SK-N-DZ (cell line): Measurements from ENCODE around the gene POU2F1.

Source experiments
- DNase-seq: peaks from one replicate; pipeline ENCODE4 v3.0.0-alpha.2; 2015; ENCODE audit warnings: low spot score

Gene POU2F1

DNA sequence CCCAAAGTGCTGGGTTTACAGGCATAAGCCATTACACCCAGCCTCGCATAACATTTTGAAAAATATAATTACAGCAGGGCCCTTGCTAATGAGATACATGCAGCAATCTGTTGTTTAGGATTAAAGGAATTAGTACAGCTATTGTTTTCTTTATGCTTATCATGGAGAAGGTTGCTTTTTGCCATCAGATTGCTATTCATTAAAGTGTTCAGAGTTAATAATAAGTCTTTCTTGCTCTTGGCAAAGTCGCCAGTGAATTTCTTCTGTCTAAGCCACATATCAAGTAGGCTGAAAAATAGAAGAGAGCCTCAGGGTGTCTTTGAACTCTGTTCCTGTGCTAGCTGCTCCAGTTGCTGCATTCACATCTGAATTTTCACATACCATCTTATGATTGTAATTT, 144.1 kb downstream of the POU2F1 start:
- DNase-seq, result no peak

GRCh38 chr1:167365360-167365759, 144.7 kb downstream of the POU2F1 start:
- DNase-seq, result no peak

GRCh38 chr1:167367705-167368104, 147.0 kb downstream of the POU2F1 start:
- no peak for DNase-seq

DNA sequence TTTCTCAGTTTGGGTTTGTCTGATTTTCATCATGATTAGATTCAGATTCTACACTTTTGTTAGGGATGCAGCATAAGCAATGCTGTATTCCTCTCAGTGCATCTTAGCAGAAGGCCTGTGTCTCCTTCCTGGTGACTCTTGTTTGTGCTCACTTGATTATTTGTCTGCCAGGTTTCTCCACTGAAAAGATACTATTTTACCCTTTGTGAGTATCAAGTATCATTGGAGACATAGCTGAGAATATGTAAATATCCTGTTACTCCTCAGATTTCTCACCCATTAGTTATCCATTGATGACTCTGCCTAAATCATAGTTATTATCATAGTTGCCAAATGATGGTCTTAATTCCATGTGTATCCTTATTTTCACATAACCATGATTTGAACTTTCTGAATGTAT, 148.5 kb downstream of the POU2F1 start:
- no peak for DNase-seq

DNA sequence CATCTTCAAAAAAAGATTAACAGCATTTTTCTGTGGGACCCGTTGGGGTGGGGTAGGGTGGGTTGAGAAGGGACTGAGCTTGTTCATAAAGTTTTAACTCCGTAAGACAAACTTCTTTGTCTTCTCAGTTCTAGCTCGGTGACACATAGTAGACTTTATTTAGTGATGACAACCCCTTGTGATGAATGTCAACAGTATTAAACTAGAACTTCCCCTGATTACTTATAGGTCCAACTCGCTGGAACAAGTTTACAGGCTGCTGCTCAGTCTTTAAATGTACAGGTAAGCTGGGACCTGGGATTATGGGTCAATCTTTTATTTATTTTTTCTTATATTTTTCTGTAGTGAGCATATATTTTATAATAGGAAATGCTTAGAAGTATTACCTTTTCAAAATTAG, 149.2 kb downstream of the POU2F1 start:
- no peak for DNase-seq

DNA sequence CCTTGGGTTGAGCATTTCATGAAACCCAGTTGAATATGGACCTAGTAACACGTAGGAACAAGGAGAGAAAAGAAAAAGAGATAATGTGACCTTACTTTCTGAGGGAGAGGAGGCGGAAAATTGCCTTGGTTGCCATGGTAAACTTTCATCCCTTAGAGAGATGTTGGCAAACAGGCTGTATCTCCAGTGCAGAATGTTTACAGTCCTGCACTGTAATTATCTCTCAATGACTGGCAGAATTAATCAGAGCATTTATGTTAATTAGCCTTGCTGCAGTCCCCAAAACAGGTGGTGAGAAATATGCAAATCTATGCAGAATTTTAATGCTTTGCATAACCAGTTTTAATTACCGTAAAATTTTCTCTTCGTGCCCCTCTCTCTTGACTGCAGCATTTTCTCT, 150.3 kb downstream of the POU2F1 start:
- no peak for DNase-seq

DNA sequence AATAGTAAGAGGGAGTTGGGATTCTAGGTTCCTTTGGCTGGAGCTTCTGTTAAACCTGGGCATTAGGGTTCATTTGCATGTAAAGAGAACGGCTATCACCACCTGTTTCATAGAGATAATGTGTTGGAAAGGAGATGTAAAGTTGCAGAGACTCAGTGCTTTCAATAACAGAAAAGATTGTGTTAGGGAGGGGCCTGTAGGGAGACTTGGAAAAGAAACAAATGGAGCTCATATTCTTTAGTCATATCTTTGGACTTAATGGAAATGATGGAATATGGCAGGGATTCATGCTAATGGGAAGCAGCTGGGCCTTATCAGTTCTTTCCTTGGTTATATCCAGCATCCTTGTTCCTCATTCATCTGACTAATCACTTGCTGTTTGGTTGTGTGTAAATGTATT, 152.7 kb downstream of the POU2F1 start:
- no peak for DNase-seq

DNA sequence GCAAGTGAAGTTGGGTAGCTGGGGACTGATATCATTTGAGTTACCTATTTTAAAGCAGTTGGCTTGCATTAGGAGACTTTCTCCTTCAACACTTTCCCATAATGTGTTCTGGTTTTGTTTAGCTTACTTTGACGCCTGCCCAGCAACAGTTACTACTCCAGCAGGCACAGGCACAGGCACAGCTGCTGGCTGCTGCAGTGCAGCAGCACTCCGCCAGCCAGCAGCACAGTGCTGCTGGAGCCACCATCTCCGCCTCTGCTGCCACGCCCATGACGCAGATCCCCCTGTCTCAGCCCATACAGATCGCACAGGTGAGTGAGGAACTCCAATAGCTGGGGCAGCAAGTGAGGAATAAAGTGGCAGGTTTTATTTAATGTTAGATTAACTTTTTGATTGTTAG, 153.3 kb downstream of the POU2F1 start:
- no peak for DNase-seq

GRCh38 chr1:167375949-167376348, 155.3 kb downstream of the POU2F1 start:
- DNase-seq, result no peak

DNA sequence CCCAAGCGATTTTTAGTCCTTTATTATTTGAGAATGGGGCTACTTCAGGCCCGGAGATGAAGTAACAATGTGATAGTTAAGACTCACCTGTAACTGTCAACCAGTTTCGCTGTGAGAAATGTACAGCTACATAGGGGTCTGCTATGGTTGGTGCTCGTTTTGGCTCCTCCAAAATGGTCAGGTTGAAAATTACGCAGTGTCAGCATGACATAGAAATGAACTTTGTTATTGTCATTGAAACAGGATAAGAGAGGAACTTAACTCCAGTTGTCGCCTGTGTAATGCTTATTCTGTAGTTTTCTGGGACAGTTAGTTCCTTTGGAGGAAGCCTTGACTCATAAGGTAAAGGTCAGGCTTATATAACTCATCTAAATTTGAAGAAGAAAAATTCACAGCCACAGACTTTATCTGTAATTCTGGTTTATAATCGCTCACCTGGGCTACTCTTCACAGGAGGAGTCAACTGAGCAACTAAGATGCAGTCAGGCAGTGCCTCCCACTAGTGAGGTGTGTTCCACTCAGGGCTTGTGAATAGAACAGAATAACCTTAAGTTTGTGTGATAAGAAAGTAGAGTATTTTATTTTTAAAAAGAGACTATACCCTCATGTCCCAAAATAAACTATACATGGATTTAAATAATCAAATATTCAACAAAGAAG, 166.7 kb downstream of the POU2F1 start:
- no peak for DNase-seq

DNA sequence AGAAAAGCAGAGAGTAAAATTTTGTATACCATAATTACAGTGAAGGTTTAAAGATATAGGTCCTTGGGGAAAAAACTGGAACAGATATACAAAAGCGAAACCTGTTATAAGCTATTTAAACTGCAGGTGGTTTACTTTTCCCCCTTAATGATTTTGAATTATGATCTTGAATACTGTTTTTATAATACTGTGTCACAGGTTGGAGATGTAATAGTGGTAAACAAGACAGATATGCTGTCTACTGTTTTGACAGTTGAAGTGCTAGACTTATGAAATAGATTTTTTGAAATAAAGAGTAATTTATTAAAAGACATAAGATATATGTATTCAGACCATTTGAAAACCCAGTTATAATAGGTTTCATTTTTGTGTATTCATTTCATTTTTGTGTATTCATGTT, 168.3 kb downstream of the POU2F1 start:
- DNase-seq, result no peak

DNA sequence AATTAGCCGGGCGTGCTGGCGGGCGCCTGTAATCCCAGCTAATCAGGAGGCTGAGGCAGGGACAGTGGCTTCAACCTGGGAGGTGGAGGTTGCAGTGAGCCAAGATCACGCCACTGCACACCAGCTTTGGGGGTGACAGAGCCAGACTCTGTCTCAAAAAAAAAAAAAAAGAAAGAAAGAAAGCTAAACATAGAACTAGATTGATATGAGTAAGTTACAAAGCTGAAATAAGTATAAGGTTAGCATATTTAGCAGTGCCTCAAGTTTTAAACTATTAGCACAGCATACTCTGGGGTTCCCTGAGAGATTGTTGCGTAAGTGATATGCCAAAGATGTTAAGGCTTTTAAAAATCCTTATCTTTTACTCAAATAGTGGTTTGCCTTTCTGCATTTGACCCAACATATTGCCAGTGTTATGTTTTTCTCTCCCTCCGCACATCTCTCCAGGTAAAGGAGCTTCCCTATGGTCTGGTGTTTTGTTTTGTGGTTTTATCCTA, 171.6 kb downstream of the POU2F1 start:
- DNase-seq, result no peak

DNA sequence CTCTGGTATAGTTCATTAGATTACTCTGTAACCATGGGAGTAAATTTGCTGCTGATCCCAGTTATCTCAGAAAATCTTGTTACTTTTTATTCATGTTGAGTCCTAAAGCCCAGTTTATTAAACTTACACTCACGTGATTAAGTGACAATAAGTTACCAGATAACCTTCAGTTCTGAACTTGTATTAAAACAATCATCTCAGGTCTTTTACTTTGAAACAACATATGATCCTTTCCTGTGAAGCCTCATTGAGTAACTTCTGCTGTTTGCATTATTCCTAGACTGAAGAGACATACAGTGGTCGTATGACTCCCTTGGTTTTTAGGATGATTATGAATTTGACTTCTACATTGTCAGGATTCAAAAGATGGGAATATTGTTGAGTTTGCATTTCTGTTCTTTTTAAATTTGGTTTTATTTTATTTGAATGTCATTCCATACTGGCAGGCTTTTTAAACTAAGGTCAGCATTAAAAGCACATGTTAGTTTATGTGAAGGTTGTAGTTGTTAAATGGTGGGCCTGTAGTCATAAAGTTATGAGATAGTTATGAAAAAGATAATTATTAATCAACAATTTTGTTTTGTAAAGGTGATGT, 179.8 kb downstream of the POU2F1 start:
- no peak for DNase-seq

- DNase-seq, result peak; percentile 28
Observed at GRCh38 chr1:167401260-167401873, 180.7 kb downstream of the POU2F1 start.

GRCh38 chr1:167404161-167404888, 183.6 kb downstream of the POU2F1 start:
- DNase-seq, result no peak

GRCh38 chr1:167404908-167405307, 184.2 kb downstream of the POU2F1 start:
- DNase-seq, result no peak

GRCh38 chr1:167408355-167408754, 187.7 kb downstream of the POU2F1 start:
- DNase-seq, result no peak

- no peak for DNase-seq
Observed at GRCh38 chr1:167409183-167409582, 188.5 kb downstream of the POU2F1 start.

DNA sequence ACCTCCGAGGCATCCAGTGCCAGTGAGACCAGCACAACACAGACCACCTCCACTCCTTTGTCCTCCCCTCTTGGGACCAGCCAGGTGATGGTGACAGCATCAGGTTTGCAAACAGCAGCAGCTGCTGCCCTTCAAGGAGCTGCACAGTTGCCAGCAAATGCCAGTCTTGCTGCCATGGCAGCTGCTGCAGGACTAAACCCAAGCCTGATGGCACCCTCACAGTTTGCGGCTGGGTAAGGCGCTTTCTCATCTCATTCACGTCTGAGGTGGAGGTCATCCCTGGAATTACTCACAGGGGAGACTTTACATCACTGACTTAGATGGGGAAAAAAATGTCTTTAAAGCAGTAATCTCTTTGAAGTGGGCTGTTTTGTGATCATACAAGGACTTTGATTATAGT, 191.4 kb downstream of the POU2F1 start:
- no peak for DNase-seq

DNA sequence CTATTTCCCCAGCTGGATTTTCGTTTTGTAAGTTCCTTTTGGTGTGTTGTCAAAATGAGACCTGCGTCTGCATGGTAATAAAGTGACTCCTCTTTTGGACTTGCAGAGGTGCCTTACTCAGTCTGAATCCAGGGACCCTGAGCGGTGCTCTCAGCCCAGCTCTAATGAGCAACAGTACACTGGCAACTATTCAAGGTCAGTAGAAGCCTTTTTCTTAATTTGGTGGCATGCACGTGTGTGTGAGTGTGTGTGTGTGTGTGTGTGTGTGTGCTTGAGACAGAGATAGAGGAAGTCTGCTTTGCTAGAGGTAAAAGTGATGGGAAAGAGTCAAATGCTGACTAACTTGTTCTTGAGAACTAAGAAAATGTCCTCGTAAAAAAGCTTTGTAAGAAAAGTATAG, 192.2 kb downstream of the POU2F1 start:
- no peak for DNase-seq

DNA sequence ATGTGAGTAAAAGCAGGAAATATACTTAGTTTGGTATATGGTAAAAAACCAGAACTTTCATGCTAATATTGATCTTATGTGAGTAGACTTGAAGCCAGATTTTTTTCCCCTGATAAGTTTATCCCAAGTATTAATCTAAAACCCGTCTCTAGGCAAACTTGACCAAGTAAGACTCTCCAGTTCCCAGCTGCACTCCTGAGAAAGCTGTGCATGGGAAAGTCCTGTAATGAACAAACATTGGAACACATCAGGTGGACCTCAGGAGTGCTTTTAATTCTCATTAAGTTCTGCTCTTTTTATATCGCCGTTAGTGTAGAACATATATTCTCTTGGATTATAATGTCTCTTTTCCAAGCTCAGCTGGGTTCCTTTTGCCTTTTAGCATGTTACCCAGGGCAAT, 192.6 kb downstream of the POU2F1 start:
- no peak for DNase-seq

DNA sequence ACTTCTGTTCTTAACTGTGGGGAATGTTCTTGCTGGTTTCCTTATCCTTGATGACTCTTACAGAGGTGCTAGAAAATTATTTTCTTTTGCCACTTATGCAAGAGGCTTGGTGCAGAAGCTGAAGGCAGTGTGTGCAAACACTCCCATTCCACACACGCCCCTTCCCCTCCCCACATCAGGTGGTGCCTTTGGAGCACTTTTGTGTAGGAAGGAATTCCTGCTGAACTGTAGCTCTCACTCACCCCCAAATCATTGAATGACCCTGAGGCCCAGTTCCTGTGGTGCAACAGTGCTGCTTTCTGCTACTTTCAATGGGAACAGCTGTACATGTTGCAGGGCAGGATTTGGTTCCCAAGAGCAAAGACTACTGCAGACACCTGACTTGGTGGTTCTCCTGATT, 195.8 kb downstream of the POU2F1 start:
- DNase-seq, result no peak

DNA sequence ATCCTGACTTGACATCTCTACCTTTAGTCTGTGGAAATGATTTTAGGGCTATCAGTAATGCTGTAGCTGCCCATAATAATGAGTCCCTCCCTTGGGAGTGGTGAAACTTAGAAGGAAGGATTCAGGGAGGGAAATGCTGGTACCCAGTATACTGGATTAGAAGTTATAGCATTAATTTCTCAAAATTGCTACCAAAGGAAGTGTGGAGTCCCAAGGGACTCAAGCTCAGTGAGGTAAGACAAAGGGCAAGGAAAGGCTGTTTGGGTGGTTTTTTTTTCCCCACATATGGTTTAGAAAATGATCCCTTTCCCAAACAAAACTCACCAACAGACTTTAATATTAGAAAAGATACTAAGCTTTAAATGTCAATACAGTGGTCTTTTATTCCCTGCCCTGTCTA, 197.7 kb downstream of the POU2F1 start:
- DNase-seq, result no peak
